Hepatocyte (in vitro differentiated cells): ENCODE results near the gene C9. TPM values are rescaled to one million over a fixed set of nuclear protein-coding genes. Genes with fewer than 3 reads are reported as not detected.
A peak's percentile ranks its signal among the peaks of the same experiment; 100 is the strongest.

ENCODE experiments used
- DNase-seq: peaks from one replicate; pipeline ENCODE4 v3.0.0-alpha.2; 2016; ENCODE audit warnings: low spot score
- H2AFZ ChIP-seq: fragments of 200-600 bp; sonication (generic); 2 replicates; pipeline ENCODE4 v1.6.0; 2016; ENCODE audit warnings: antibody characterized with exemption, mild to moderate bottlenecking
- H3K27ac ChIP-seq: fragments of 200-600 bp; sonication (generic); 2 replicates; pipeline ENCODE4 v1.5.1; 2016; ENCODE audit warnings: mild to moderate bottlenecking
- H3K27me3 ChIP-seq: fragments of 200-600 bp; sonication (generic); 2 replicates; pipeline ENCODE4 v1.6.1; 2016
- H3K36me3 ChIP-seq: fragments of 200-600 bp; sonication (generic); replicated peaks from 2 replicates; pipeline ENCODE4 v1.5.1; 2016; ENCODE audit warnings: low read depth; ENCODE audit not compliant: insufficient read depth
- H3K4me1 ChIP-seq: fragments of 200-600 bp; sonication (generic); 2 replicates; pipeline ENCODE4 v1.5.1; 2016; ENCODE audit warnings: mild to moderate bottlenecking, moderate library complexity; ENCODE audit not compliant: insufficient read depth
- H3K4me2 ChIP-seq: fragments of 200-600 bp; sonication (generic); 2 replicates; pipeline ENCODE4 v1.6.0; 2016
- H3K4me3 ChIP-seq: fragments of 200-600 bp; sonication (generic); 2 replicates; pipeline ENCODE4 v1.5.1; 2016; ENCODE audit warnings: mild to moderate bottlenecking
- H3K79me2 ChIP-seq: fragments of 200-600 bp; sonication (generic); 2 replicates; pipeline ENCODE4 v1.6.0; 2017; ENCODE audit warnings: mild to moderate bottlenecking
- H3K9me2 ChIP-seq: fragments of 200-600 bp; sonication (generic); replicated peaks from 2 replicates; pipeline ENCODE4 v1.6.0; 2017; ENCODE audit warnings: mild to moderate bottlenecking; ENCODE audit not compliant: insufficient read depth
- H3K9me3 ChIP-seq: fragments of 200-600 bp; sonication (generic); 2 replicates; pipeline ENCODE4 v1.5.1; 2016; ENCODE audit warnings: low read depth, mild to moderate bottlenecking
- H4K20me1 ChIP-seq: fragments of 200-600 bp; sonication (generic); 2 replicates; pipeline ENCODE4 v1.6.0; 2016; ENCODE audit warnings: mild to moderate bottlenecking; ENCODE audit not compliant: insufficient read depth, poor library complexity, severe bottlenecking
- EZH2 ChIP-seq: fragments of 200-600 bp; sonication (generic); IDR thresholded peaks from 2 replicates; pipeline ENCODE4 v1.6.1; 2016; ENCODE audit warnings: antibody characterized with exemption, mild to moderate bottlenecking, borderline replicate concordance
- EZH2phosphoT487 ChIP-seq: fragments of 200-600 bp; sonication (generic); IDR thresholded peaks from one replicate; pipeline ENCODE4 v1.6.1; 2018; ENCODE audit warnings: antibody characterized with exemption, mild to moderate bottlenecking, low read depth, moderate library complexity; ENCODE audit not compliant: unreplicated experiment, severe bottlenecking
- WGBS: methylation state at CpG from one replicate; pipeline ENCODE4 v1.1.6; 2016; ENCODE audit warnings: low lambda C conversion rate; ENCODE audit errors: missing lambda C conversion rate; 5-methylcytosine and 5-hydroxymethylcytosine counted together
- polyA plus RNA-seq: library from polyadenylated mRNA; unstranded; fragments of >200 nt; fragmentation: Nextera tagmentation; extraction: Ambion mirVana; gene quantifications from 2 replicates; pipeline ENCODE4 v1.2.1, GENCODE V29; 2016
- total RNA-seq: library from RNA; depleted of rRNA; stranded (reverse); fragments of >200 nt; gene quantifications from 2 replicates; pipeline ENCODE4 v1.2.3, GENCODE V29; 2014
- TF ChIP-seq, protein P1 (sequence below): fragments of 200-600 bp; sonication (generic); IDR thresholded peaks from 2 replicates; pipeline ENCODE4 v1.5.1; 2016; ENCODE audit warnings: antibody characterized with exemption, mild to moderate bottlenecking; ENCODE audit not compliant: poor library complexity

The C9 gene
- total and polyA plus RNA-seq, 2 experiments from 2014 or later: 0.47 to 0.79 TPM

DNA sequence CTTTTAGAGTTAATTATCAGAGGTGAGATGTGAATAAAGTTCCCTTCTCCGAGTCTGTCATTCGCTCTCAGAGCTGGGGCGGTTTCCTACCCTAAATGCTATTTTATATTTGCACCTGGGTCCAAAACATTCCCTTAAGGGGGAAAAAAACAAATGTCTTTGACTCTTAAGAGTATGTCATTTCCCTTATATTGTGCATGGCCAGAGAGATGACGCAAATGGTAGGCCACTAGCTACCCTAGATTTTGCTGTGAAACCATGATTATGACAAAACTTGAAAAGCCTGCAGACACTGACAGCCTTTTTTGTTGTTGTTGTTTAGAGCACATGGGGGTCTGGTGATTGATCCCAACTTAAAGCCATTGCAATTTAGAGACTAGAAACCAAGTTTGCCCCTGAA, 47.7 kb upstream of the C9 start:
- Histone ChIP-seq H3K27me3 (no peaks in the 10 kb centered on the region), H3K4me3 (no peak overlapping the region), H3K4me2 (no peak overlapping the region), H3K9me2 (no peaks in the 10 kb centered on the region), H2AFZ (no peak overlapping the region), H3K79me2 (peaks cover 94% of the 10 kb centered on the region), H3K4me1 (peaks cover 30% of the 10 kb centered on the region), H3K9me3 (no peaks in the 10 kb centered on the region), H3K36me3 (no peaks in the 10 kb centered on the region), H4K20me1 (peaks cover 11% of the 10 kb centered on the region), H3K27ac (no peak overlapping the region)
- WGBS: 93% methylated on average over 4 of the region's 4 CpGs
- no peak for DNase-seq
- TF ChIP-seq EZH2 (no peak), EZH2phosphoT487 (no peak)
- TF ChIP-seq, protein P1, sequence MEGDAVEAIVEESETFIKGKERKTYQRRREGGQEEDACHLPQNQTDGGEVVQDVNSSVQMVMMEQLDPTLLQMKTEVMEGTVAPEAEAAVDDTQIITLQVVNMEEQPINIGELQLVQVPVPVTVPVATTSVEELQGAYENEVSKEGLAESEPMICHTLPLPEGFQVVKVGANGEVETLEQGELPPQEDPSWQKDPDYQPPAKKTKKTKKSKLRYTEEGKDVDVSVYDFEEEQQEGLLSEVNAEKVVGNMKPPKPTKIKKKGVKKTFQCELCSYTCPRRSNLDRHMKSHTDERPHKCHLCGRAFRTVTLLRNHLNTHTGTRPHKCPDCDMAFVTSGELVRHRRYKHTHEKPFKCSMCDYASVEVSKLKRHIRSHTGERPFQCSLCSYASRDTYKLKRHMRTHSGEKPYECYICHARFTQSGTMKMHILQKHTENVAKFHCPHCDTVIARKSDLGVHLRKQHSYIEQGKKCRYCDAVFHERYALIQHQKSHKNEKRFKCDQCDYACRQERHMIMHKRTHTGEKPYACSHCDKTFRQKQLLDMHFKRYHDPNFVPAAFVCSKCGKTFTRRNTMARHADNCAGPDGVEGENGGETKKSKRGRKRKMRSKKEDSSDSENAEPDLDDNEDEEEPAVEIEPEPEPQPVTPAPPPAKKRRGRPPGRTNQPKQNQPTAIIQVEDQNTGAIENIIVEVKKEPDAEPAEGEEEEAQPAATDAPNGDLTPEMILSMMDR: no peak

DNA sequence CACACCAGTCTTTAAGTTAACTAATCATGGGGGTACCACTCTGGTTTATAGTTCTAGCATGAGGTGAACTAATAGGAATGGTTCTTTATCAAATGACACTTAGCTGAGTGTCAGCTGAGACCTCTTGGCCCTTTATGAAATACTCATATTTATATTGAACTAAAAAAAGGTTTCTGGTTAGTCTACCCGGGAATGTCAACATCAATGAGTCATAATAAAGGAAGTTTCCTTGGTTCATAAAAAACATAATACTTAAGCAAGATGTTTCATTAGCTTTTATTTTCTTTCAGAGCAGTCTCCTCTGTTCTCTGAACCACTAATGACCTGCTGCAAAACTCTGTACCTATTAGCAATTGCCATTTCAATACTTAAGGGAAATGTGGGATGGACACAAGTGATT, 46.8 kb upstream of the C9 start:
- Histone ChIP-seq H3K4me2 (no peak overlapping the region), H4K20me1 (peaks cover 11% of the 10 kb centered on the region), H2AFZ (no peak overlapping the region), H3K9me3 (no peaks in the 10 kb centered on the region), H3K79me2 (peaks cover 93% of the 10 kb centered on the region), H3K4me1 (peaks cover 30% of the 10 kb centered on the region), H3K27me3 (no peaks in the 10 kb centered on the region), H3K36me3 (no peaks in the 10 kb centered on the region), H3K27ac (peak overlapping the region; percentile 7), H3K9me2 (no peaks in the 10 kb centered on the region), H3K4me3 (no peak overlapping the region)
- no peak for DNase-seq
- TF ChIP-seq, protein P1: no peak
- TF ChIP-seq EZH2: no peak
- no peak for TF ChIP-seq EZH2phosphoT487
- 39% methylated on average over 1 of the region's 1 CpG for WGBS

DNA sequence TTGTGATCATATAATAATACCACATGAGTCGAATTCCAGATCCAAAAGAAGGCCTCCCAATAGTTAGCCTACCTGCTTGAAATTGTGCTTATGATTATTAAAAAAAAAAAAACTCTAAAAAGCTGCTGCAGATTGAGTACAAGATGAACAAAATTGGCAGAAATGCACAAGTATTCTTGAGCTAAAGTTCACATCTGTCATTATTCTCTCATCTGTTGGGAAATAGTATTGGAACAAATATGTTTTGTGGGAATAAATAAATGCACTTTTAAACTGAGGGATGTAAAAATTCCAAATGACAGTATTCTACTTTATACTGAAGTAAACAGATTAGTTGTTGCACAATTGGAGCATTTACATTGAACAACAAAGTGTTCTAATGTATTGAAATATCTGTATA, 44.7 kb upstream of the C9 start:
- Histone ChIP-seq H3K36me3 (no peaks in the 10 kb centered on the region), H3K4me2 (no peak overlapping the region), H3K4me3 (no peak overlapping the region), H3K9me2 (no peaks in the 10 kb centered on the region), H3K9me3 (no peaks in the 10 kb centered on the region), H3K79me2 (peaks cover 91% of the 10 kb centered on the region), H3K4me1 (peaks cover 29% of the 10 kb centered on the region), H3K27ac (no peak overlapping the region), H3K27me3 (no peaks in the 10 kb centered on the region), H4K20me1 (peaks cover 6% of the 10 kb centered on the region), H2AFZ (no peak overlapping the region)
- no peak for DNase-seq
- TF ChIP-seq EZH2: no peak
- no peak for TF ChIP-seq EZH2phosphoT487
- TF ChIP-seq, protein P1: no peak
- 90% methylated on average over 1 of the region's 1 CpG for WGBS
